SK-N-SH (cell line): ENCODE results near the gene LRSAM1. TPM values are rescaled to one million over a fixed set of nuclear protein-coding genes. Genes with fewer than 3 reads are reported as not detected.

ENCODE experiments used
- CTCF ChIA-PET: fragments of 300-600, 350-600 bp; formaldehyde crosslinking; extraction: SDS; loops from one replicate; lab custom pipeline; 2021; lab: Yijun Ruan, JAX
- POLR2A ChIA-PET: fragments of 350-600 bp; sonication (Branson Sonifier 250); formaldehyde crosslinking; extraction: SDS; loops from one replicate; lab custom pipeline; 2020; ENCODE audit warnings: antibody characterized with exemption, inconsistent platforms; lab: Yijun Ruan, JAX
- DNase-seq: peaks from one replicate; pipeline ENCODE4 v3.0.0; 2012
- H2AFZ ChIP-seq: fragments of 200-600 bp; sonication (generic); 2 replicates; pipeline ENCODE4 v1.8.1; 2016; ENCODE audit warnings: antibody characterized with exemption, mild to moderate bottlenecking, low read depth
- H3F3A ChIP-seq: fragments of 200-600 bp; sonication (generic); replicated peaks from 2 replicates; pipeline ENCODE3; 2016; ENCODE audit warnings: antibody characterized with exemption, mild to moderate bottlenecking; ENCODE audit not compliant: insufficient read depth
- H3K27ac ChIP-seq, 2 experiments: fragments of 200-500 bp in 1 of 2; fragments of 200-600 bp in 1 of 2; sonication (Bioruptor generic) in 1 of 2; sonication (generic), shearing (Covaris generic) in 1 of 2; 2 replicates each; pipeline versions ENCODE4 v1.5.1 to v1.6.1; 2014 to 2016; ENCODE audit warnings: low read depth in 2 of 2, inconsistent platforms in 1 of 2, low read length in 1 of 2, mild to moderate bottlenecking in 1 of 2, mixed read lengths in 1 of 2
- H3K27me3 ChIP-seq: fragments of 200-600 bp; sonication (generic), shearing (Covaris generic); 2 replicates; pipeline ENCODE4 v1.6.1; 2016; ENCODE audit warnings: mixed run types; ENCODE audit not compliant: insufficient read depth
- H3K36me3 ChIP-seq, 2 experiments: fragments of 200-500 bp in 1 of 2; fragments of 200-600 bp in 1 of 2; sonication (Bioruptor generic) in 1 of 2; sonication (generic) in 1 of 2; replicated peaks in 1 of 2; 2 replicates each; pipeline versions ENCODE3 to v1.5.1; 2014 to 2016; ENCODE audit warnings: low read length in 1 of 2, mild to moderate bottlenecking in 1 of 2; ENCODE audit not compliant: insufficient read depth in 2 of 2, control insufficient read depth in 1 of 2
- H3K4me1 ChIP-seq, 2 experiments: fragments of 200-500 bp in 1 of 2; fragments of 200-600 bp in 1 of 2; sonication (Bioruptor generic) in 1 of 2; sonication (generic), shearing (Covaris generic) in 1 of 2; 2 replicates each; pipeline versions ENCODE4 v1.5.1 to v1.6.1; 2014 to 2016; ENCODE audit warnings: low read depth in 1 of 2, low read length in 1 of 2, mixed run types in 1 of 2; ENCODE audit not compliant: insufficient read depth in 2 of 2, control insufficient read depth in 1 of 2
- H3K4me2 ChIP-seq: fragments of 200-600 bp; sonication (generic), shearing (Covaris generic); 2 replicates; pipeline ENCODE4 v1.6.1; 2017; ENCODE audit warnings: mixed run types
- H3K4me3 ChIP-seq, 2 experiments: fragments of 200-500 bp in 1 of 2; fragments of 200-600 bp in 1 of 2; sonication (Bioruptor generic) in 1 of 2; sonication (generic), shearing (Covaris generic) in 1 of 2; 2 replicates each; pipeline versions ENCODE4 v1.5.1 to v1.8.1; 2014 to 2016; ENCODE audit warnings: low read depth in 2 of 2, inconsistent platforms in 1 of 2, low read length in 1 of 2, mild to moderate bottlenecking in 1 of 2, mixed read lengths in 1 of 2, moderate library complexity in 1 of 2
- H3K79me2 ChIP-seq: fragments of 200-600 bp; sonication (generic); 2 replicates; pipeline ENCODE4 v1.8.1; 2017; ENCODE audit warnings: mild to moderate bottlenecking; ENCODE audit not compliant: insufficient read depth
- H3K9ac ChIP-seq: fragments of 200-600 bp; sonication (generic); 2 replicates; pipeline ENCODE4 v1.6.1; 2017; ENCODE audit warnings: mixed run types
- H3K9me2 ChIP-seq: fragments of 200-600 bp; sonication (generic); 2 replicates; pipeline ENCODE4 v1.6.1; 2017; ENCODE audit warnings: mixed run types
- H3K9me3 ChIP-seq: fragments of 200-600 bp; sonication (generic); 2 replicates; pipeline ENCODE4 v1.6.1; 2017; ENCODE audit warnings: mixed run types, mild to moderate bottlenecking, moderate library complexity
- H4K20me1 ChIP-seq: fragments of 200-600 bp; sonication (generic); 2 replicates; pipeline ENCODE4 v1.6.1; 2017; ENCODE audit warnings: mild to moderate bottlenecking, mixed run types; ENCODE audit not compliant: insufficient read depth
- CTCF ChIP-seq: fragments of 200-600 bp; sonication (generic); IDR thresholded peaks from 2 replicates; pipeline ENCODE4 v1.6.1; 2017; ENCODE audit warnings: antibody characterized with exemption, mild to moderate bottlenecking, moderate library complexity
- EP300 ChIP-seq, 2 experiments: IDR thresholded peaks; 2 replicates each; pipeline versions ENCODE4 v1.4.0 to v1.6.1; 2012; ENCODE audit warnings: borderline replicate concordance in 1 of 2, low read depth in 1 of 2, low read length in 1 of 2
- JUND ChIP-seq: IDR thresholded peaks from 2 replicates; pipeline ENCODE4 v1.4.0; 2012
- MXI1 ChIP-seq: IDR thresholded peaks from 2 replicates; pipeline ENCODE4 v1.6.1; 2012; ENCODE audit warnings: mild to moderate bottlenecking, low read depth, low read length, improper control_type of control experiment
- NFIC ChIP-seq: IDR thresholded peaks from 2 replicates; pipeline ENCODE4 v1.4.0; 2012; ENCODE audit warnings: borderline replicate concordance
- POLR2AphosphoS5 ChIP-seq: IDR thresholded peaks from 2 replicates; pipeline ENCODE4 v1.6.1; 2012; ENCODE audit warnings: low read depth, low read length
- RCOR1 ChIP-seq: fragments of 150-350 bp; IDR thresholded peaks from 2 replicates; pipeline ENCODE4 v1.6.1; 2017; ENCODE audit warnings: antibody characterized with exemption, low read length
- SIN3A ChIP-seq: IDR thresholded peaks from 2 replicates; pipeline ENCODE4 v1.6.1; 2012; ENCODE audit warnings: low read depth, mild to moderate bottlenecking, low read length, moderate library complexity, borderline replicate concordance
- TCF12 ChIP-seq: IDR thresholded peaks from 2 replicates; pipeline ENCODE4 v1.4.0; 2012
- USF1 ChIP-seq: IDR thresholded peaks from 2 replicates; pipeline ENCODE4 v1.4.0; 2012; ENCODE audit warnings: low read depth, borderline replicate concordance
- WGBS: methylation state at CpG from one replicate; pipeline ENCODE4 v1.1.6; 2017; ENCODE audit warnings: low lambda C conversion rate; 5-methylcytosine and 5-hydroxymethylcytosine counted together
- polyA plus RNA-seq, 3 experiments: library from polyadenylated mRNA; depleted of rRNA; stranded (reverse); fragments of >200 nt; gene quantifications; 2 replicates each; pipeline ENCODE4 v1.2.3, GENCODE V29; 2012

Gene LRSAM1
- polyA plus RNA-seq, 1 of the 3 experiments (the other 2 are of a cell fraction): 8.0 TPM

GRCh38 chr9:127539259-127539981 is 88.1 kb downstream of the LRSAM1 start (continued):
- TF ChIP-seq NFIC (0 out of 2 replicates have a peak, but pooled peaks have one; percentile 5), USF1 (no peak), EP300 (IDR thresholded peaks at IDR 0.05; ENCODE audit: borderline replicate concordance in 1 of 2, low read depth in 1 of 2, low read length in 1 of 2) (peak in 1 of 2 experiments; percentile 49; a peak in 2 of 4 replicates), RCOR1 (no peak), TCF12 (peak; percentile 46), JUND (peak; percentile 41; the same call in 1 of the 2 replicates)

DNA sequence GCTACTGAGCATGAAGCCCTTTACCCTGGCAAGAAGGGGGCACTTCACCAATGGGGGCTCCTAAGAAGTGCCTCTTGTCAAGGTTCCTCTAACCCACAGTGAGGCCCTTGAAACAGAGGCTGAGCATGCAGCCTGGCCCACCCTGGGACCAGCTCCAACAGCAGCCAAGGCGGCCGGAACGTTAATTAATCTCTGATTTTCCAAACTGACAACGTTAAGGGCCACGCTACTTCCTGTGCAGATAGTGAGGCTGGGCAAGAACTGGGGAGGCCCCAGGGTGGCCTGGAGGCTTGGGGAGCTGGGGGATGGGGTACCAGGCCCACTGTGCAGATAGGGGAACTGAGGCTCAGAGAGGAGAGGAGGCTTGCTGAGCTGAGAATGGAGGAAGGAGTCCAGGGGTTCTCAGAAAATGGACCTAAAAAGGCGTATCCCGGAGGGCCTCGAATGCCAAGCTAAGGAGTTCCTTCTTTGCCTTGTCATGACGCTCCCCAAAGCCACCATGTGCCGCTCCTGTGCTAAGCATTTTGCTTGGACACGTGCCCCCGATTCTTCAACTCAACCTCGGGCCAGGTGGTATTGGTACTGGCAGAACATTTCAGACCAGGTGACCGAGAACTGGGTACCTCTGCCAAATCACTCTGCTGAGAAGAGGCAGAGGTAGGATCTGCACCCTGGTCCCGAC is 88.8 kb downstream of the LRSAM1 start:
- Histone ChIP-seq H2AFZ (no peak overlapping the region), H3K27me3 (no peaks in the 10 kb centered on the region), H3K4me2 (peak overlapping the region; percentile 65), H3K4me1 (peaks cover 14 to 29% of the 10 kb centered on the region in 2 experiments; a peak in 3 of 4 replicates), H3K9me2 (no peaks in the 10 kb centered on the region), H4K20me1 (peaks cover 98% of the 10 kb centered on the region), H3K9me3 (no peaks in the 10 kb centered on the region), H3K9ac (0 out of 2 replicates have a peak overlapping the region, but pooled peaks have one; percentile 38), H3K79me2 (peaks cover 100% of the 10 kb centered on the region), H3F3A (peaks cover 35% of the 10 kb centered on the region), H3K27ac (peak overlapping the region in 1 of 2 experiments; percentile 91; a peak in 2 of 4 replicates), H3K36me3 (peaks cover 0 to 3% of the 10 kb centered on the region in 2 experiments), H3K4me3 (no peak overlapping the region)
- WGBS: 75% methylated on average over 11 of the region's 15 CpGs
- ChIA-PET POLR2A (interaction anchor here (0.8 kb wide), 1 partner anchor 50 kb away, joined by 3 read pairs; no protein-coding TSS in a partner anchor), CTCF (interaction anchor here (1.1 to 2.0 kb wide), 4 partner anchors 11 to 190 kb away, joined by 3 to 7 read pairs (median 4); no protein-coding TSS in a partner anchor)
- no peak for DNase-seq
- no peak for TF ChIP-seq SIN3A
- 0 out of 2 replicates have a peak, but pooled peaks have one; percentile 2 for TF ChIP-seq NFIC
- TF ChIP-seq POLR2AphosphoS5: no peak

GRCh38 chr9:127540664-127541041 is 89.3 kb downstream of the LRSAM1 start:
- ChIA-PET CTCF (interaction anchor here (1.2 to 2.0 kb wide), 3 partner anchors 10 to 37 kb away, joined by 3 to 7 read pairs (median 5); no protein-coding TSS in a partner anchor), POLR2A (interaction anchor here (0.8 kb wide), 1 partner anchor 50 kb away, joined by 3 read pairs; no protein-coding TSS in a partner anchor)
- WGBS: 100% methylated on average over 1 of the region's 13 CpGs
- H4K20me1 ChIP-seq: peaks cover 98% of the 10 kb centered on the region
- peaks cover 0 to 3% of the 10 kb centered on the region in 2 experiments for H3K36me3 ChIP-seq
- no peak overlapping the region for H3K4me3 ChIP-seq
- peak overlapping the region; percentile 65; the same call in 1 of the 2 replicates for H3K4me2 ChIP-seq
- H3F3A ChIP-seq: peaks cover 35% of the 10 kb centered on the region
- TF ChIP-seq CTCF (peak; percentile 18; the same call in 1 of the 2 replicates), MXI1 (no peak)
- peaks cover 19 to 35% of the 10 kb centered on the region in 2 experiments; a peak in 3 of 4 replicates for H3K4me1 ChIP-seq
- no peak overlapping the region for H3K9ac ChIP-seq
- no peaks in the 10 kb centered on the region for H3K9me3 ChIP-seq
- H3K79me2 ChIP-seq: peaks cover 100% of the 10 kb centered on the region
- H3K27me3 ChIP-seq: no peaks in the 10 kb centered on the region
- H2AFZ ChIP-seq: no peak overlapping the region
- H3K27ac ChIP-seq: peak overlapping the region in 1 of 2 experiments; percentile 91; a peak in 1 of 4 replicates
- no peaks in the 10 kb centered on the region for H3K9me2 ChIP-seq
- no peak for DNase-seq
